Vagina (tissue), 2 donors: ENCODE measurements around the gene AQP9. TPM values are rescaled to one million over a fixed set of nuclear protein-coding genes. Genes with fewer than 3 reads are reported as not detected.

Experiments
- DNase-seq, 2 donors: peaks; one replicate each; pipeline ENCODE4 v3.0.0-alpha.2; 2017; ENCODE audit errors: extremely low spot score in 2 of 2
- H3K27ac ChIP-seq: fragments of 200-600 bp; sonication (generic); one replicate; pipeline ENCODE4 v1.5.1; 2019
- H3K27me3 ChIP-seq: fragments of 200-600 bp; sonication (generic); one replicate; pipeline ENCODE4 v1.5.1; 2019
- H3K36me3 ChIP-seq, 2 donors: fragments of 200-600 bp; sonication (generic); one replicate each; pipeline ENCODE4 v1.5.1; 2017 to 2019
- H3K4me1 ChIP-seq: fragments of 200-600 bp; sonication (generic); one replicate; pipeline ENCODE4 v1.5.1; 2019
- H3K4me3 ChIP-seq, 2 donors: fragments of 200-600 bp; sonication (generic); 1 replicate in 1 of 2; 2 replicates in 1 of 2; pipeline ENCODE4 v1.5.1; 2016 to 2019
- H3K9me3 ChIP-seq: fragments of 200-600 bp; sonication (generic); one replicate; pipeline ENCODE4 v1.5.1; 2019
- CTCF ChIP-seq, 3 experiments: fragments of 450-650 bp in 2 of 3; fragments of 200-600 bp in 1 of 3; sonication (generic) in 1 of 3; IDR thresholded peaks; one replicate each; pipeline ENCODE4 v1.5.1; 2017 to 2019; ENCODE audit warnings: antibody characterized with exemption in 3 of 3, mild to moderate bottlenecking in 2 of 3, moderate library complexity in 2 of 3
- POLR2A ChIP-seq, 2 donors: fragments of 450-650 bp; IDR thresholded peaks; one replicate each; pipeline ENCODE4 v1.6.1; 2017; ENCODE audit warnings: antibody characterized with exemption in 2 of 2, mild to moderate bottlenecking in 2 of 2, moderate library complexity in 2 of 2
- POLR2AphosphoS5 ChIP-seq, 2 donors: sonication (generic); formaldehyde crosslinking; IDR thresholded peaks; one replicate each; pipeline ENCODE4 v1.9.0; 2017; ENCODE audit warnings: antibody characterized with exemption in 2 of 2, mild to moderate bottlenecking in 2 of 2, low read depth in 1 of 2; ENCODE audit not compliant: insufficient read depth in 1 of 2
- intact Hi-C: fragments of 100-400 bp; cut with DNase I; formaldehyde crosslinking; loops from one replicate; pipeline ENCODE4 v1.15.1; 2023
- total RNA-seq: library from RNA; depleted of rRNA; stranded (reverse); fragments of >200 nt; gene quantifications from one replicate; pipeline ENCODE4 v1.2.3, GENCODE V29; 2016

The AQP9 gene
- 1.5 TPM for total RNA-seq

- Histone ChIP-seq H3K36me3 (no peaks in the 10 kb centered on the region), H3K27ac (no peak within 1 kb of the TSS), H3K4me3 (no peak within 1 kb of the TSS), H3K27me3 (no peaks in the 10 kb centered on the region), H3K9me3 (no peaks in the 10 kb centered on the region), H3K4me1 (no peaks in the 10 kb centered on the region)
- intact Hi-C loops: no loop called here
- TF ChIP-seq POLR2AphosphoS5 (IDR thresholded peaks at IDR 0.05; ENCODE audit: insufficient read depth in 1 of 2, low read depth in 1 of 2) (no peak), CTCF (IDR thresholded peaks at IDR 0.05) (no peak), POLR2A (IDR thresholded peaks at IDR 0.05) (no peak)
- no peak for DNase-seq
Measured at GRCh38 chr15:58138106-58138505, at the start of gene AQP9. Gene AQP9, plus strand, starts transcription at chr15:58138381. Its CDS starts 185 bp downstream, at chr15:58138566.

GRCh38 chr15:58095415-58095814 is 42.8 kb upstream of the AQP9 start:
- Histone ChIP-seq H3K4me3 (no peak overlapping the region), H3K36me3 (no peaks in the 10 kb centered on the region), H3K27me3 (no peaks in the 10 kb centered on the region), H3K9me3 (no peaks in the 10 kb centered on the region), H3K27ac (no peak overlapping the region), H3K4me1 (no peaks in the 10 kb centered on the region)
- no peak for DNase-seq
- intact Hi-C loops: no loop called here
- no peak for TF ChIP-seq CTCF (IDR thresholded peaks at IDR 0.05)
- no peak for TF ChIP-seq POLR2A (IDR thresholded peaks at IDR 0.05)
- no peak for TF ChIP-seq POLR2AphosphoS5 (IDR thresholded peaks at IDR 0.05; ENCODE audit: insufficient read depth in 1 of 2, low read depth in 1 of 2)

GRCh38 chr15:58096529-58097084 is 41.6 kb upstream of the AQP9 start:
- no peak for TF ChIP-seq POLR2AphosphoS5 (IDR thresholded peaks at IDR 0.05; ENCODE audit: insufficient read depth in 1 of 2, low read depth in 1 of 2)
- TF ChIP-seq POLR2A (IDR thresholded peaks at IDR 0.05): no peak
- no peak for TF ChIP-seq CTCF (IDR thresholded peaks at IDR 0.05)
- H3K9me3 ChIP-seq: no peaks in the 10 kb centered on the region
- no peak for DNase-seq
- no peak overlapping the region for H3K27ac ChIP-seq
- no peaks in the 10 kb centered on the region for H3K27me3 ChIP-seq
- intact Hi-C loops: no loop called here
- H3K4me1 ChIP-seq: no peaks in the 10 kb centered on the region
- H3K4me3 ChIP-seq: no peak overlapping the region
- H3K36me3 ChIP-seq: no peaks in the 10 kb centered on the region

- H3K4me3 ChIP-seq: no peak overlapping the region
- H3K4me1 ChIP-seq: no peaks in the 10 kb centered on the region
- no peak for TF ChIP-seq POLR2A (IDR thresholded peaks at IDR 0.05)
- TF ChIP-seq CTCF (IDR thresholded peaks at IDR 0.05): no peak
- DNase-seq: no peak
- H3K36me3 ChIP-seq: no peaks in the 10 kb centered on the region
- H3K9me3 ChIP-seq: no peaks in the 10 kb centered on the region
- no peaks in the 10 kb centered on the region for H3K27me3 ChIP-seq
- no peak overlapping the region for H3K27ac ChIP-seq
- intact Hi-C loops: no loop called here
Measured at GRCh38 chr15:58103482-58103881, 34.7 kb upstream of the AQP9 start.

GRCh38 chr15:58108117-58108516 is 30.1 kb upstream of the AQP9 start:
- intact Hi-C loops: no loop called here
- no peak for DNase-seq

More at GRCh38 chr15:58108117-58108516, 30.1 kb upstream of the AQP9 start:
- no peak overlapping the region for H3K27ac ChIP-seq
- H3K27me3 ChIP-seq: no peaks in the 10 kb centered on the region
- H3K36me3 ChIP-seq: no peaks in the 10 kb centered on the region
- no peaks in the 10 kb centered on the region for H3K4me1 ChIP-seq
- H3K4me3 ChIP-seq: no peak overlapping the region
- H3K9me3 ChIP-seq: no peaks in the 10 kb centered on the region
- TF ChIP-seq CTCF (IDR thresholded peaks at IDR 0.05) (no peak), POLR2AphosphoS5 (IDR thresholded peaks at IDR 0.05; ENCODE audit: insufficient read depth in 1 of 2, low read depth in 1 of 2) (no peak), POLR2A (IDR thresholded peaks at IDR 0.05) (no peak)
